Dermis microvascular lymphatic vessel endothelial cell (primary cell): Measurements from ENCODE around the gene SCG2. TPM values are rescaled to one million over a fixed set of nuclear protein-coding genes. Genes with fewer than 3 reads are reported as not detected.

ENCODE experiments used
- DNase-seq, 2 donors: peaks; one replicate each; pipeline versions ENCODE4 v3.0.0 to v3.0.0-alpha.2; 2010; ENCODE audit warnings: low read depth in 2 of 2
- total RNA-seq: library from RNA; depleted of rRNA; stranded (reverse); fragments of >200 nt; gene quantifications from 2 replicates; pipeline ENCODE4 v1.2.1, GENCODE V29; 2014

Gene SCG2
- not detected in 2 replicates for total RNA-seq

DNA sequence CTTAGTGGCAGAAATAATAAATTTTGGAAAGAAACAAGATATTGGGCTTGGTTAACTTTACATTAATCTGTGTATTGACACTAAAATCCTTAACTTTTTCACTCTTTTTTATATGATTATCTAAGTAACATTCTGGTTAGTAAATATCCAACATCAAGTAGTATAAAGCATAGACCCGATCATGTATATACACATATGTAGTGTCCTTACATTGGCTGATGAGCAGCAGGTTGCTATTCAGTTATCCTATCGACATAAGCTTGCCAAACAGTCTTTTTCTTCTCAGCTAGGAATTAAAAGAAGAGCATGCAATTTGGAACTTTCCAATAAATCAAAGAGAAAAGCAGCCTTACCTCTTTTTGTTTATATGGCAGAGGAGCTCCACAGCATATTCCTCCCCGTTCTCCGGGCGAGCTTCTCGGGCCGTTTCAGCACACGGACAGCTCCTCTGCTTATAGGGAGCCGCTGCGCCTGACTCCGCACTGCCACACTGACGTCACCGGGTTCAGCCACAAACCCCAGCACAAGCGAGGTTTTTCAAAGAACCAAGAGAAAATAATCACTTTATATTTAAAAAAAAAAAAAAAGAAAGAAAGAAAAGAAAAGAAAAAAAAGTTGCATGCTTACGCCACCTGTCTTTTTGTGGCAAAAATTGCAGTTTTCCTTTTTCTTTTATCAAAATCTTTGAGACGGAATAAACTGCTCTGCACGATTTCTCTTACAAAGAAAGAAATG lies at the start of gene SCG2:
TSS of gene SCG2 (minus strand) at position 430 of the 735 bp plus-strand sequence. CDS start 3,079 bp downstream, outside the sequence.
- DNase-seq: peak; percentile 66 to 83

- DNase-seq: no peak
Measured at GRCh38 chr2:223649554-223650533, 47.7 kb upstream of the SCG2 start.

DNA sequence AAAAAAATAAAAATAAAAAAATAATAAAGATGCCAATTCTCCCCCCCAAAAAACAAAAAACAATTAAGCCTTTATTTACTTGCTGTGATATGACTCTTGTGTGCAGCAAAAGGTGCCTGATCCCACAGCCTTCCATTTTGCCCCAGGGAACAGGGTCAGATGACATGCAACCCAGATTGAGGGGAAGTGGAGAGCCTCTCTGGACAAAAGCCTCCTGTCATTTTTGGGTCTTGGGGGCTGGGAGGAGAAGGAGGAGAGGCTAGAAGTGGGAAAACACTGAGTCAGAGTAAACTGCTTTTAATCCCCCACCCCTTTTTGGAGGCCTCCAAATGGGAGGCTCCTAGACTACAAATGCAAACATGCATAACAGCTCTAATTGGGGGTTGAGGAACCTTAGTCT lies 46.6 kb upstream of the SCG2 start:
- DNase-seq: no peak

DNA sequence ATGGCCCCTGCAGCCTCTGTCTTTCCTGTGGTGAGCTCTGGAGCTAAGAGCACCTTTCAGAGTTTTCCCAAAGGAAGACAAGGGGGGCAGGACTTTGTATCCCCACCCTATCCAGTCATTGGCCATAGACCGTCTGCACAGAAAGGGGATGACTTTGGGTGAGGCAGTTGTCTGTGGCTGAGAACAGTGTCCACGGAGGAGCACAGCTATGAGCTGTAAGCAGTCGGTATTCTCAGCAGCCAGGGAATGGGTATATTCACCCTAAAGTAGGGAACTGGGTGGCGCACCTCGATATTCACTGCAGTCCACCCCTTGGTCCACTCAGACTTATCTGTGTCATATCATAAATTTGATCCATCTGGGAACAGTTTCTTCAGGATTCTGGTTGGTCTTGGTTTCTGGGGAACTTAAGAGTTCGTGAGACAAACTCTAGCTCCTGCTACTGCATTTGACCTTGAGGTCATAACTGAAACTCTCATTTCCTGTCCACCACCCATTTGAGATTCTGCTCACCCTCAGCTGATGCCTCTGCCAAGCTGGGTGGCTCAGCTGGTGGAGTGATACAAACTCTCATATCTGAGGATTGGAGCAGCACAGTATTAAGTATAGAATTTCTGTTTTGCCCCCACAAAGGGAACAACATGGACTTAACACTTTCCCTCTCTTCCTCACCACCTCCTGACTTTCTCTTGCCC lies 45.2 kb upstream of the SCG2 start:
- DNase-seq: no peak

DNA sequence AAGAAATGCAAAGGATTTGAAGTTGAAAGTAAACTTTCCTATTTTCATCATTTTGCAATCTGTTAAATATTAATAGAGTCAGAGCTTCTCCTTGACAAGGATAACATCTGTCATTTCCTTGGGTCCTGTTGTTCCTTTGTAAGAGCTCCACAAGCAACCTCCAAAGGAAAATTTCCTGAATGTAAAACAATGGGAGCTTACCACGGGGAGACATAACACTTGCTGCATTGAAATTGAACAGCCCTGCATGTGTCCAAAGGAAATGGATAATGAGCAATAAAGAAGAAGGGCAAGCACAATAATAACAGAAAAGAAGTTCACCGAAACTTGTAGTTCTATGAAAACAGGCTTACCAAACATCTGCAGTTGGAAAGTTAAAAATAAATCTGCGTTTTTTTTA lies 42.0 kb upstream of the SCG2 start:
- DNase-seq: peak in 1 of 2 donors; percentile 22

GRCh38 chr2:223643309-223643708 lies 41.1 kb upstream of the SCG2 start:
- DNase-seq: peak in 1 of 2 donors; percentile 5

- no peak for DNase-seq
Measured at GRCh38 chr2:223642506-223642905, 40.3 kb upstream of the SCG2 start.

GRCh38 chr2:223641082-223641481 lies 38.9 kb upstream of the SCG2 start:
- DNase-seq: no peak

- DNase-seq: no peak
Measured at GRCh38 chr2:223635080-223635479, 32.9 kb upstream of the SCG2 start.

DNA sequence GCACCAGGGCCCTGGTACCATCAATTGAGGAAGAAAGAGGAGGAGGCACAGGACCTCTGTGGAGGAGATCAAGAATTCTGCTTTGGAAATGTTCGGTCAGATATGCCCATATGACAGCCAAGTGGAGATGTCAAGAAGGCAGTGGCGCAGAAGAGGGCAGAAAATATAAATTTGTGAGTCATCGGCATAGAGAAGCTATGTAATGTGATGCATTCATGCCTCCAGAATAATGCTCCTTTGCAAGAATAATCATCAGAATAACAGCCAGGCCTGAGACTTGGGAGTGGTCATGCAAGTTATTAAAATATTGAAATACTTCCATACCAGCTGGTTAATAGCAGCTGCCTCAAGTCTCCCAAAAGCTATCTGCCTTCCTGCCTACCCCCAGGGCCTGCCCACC lies 32.1 kb upstream of the SCG2 start:
- no peak for DNase-seq

DNA sequence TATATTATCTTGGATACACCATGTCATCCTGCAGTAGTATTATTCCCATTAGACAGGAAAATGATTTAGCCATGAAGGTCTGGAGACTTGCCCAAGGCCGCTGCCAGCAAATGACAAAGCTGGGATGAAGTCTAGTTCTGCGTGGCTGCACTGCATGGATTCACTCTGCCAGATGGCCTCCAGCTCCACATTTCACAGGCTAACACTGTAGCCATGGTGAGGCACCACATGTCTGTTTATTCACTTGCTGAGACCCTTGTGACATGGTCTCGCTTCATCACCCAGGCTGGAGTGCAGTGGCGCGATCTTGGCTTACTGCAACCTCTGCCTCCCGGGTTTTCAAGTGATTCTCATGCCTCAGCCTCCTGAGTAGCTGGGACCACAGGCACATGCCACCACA lies 31.5 kb upstream of the SCG2 start:
- no peak for DNase-seq

DNA sequence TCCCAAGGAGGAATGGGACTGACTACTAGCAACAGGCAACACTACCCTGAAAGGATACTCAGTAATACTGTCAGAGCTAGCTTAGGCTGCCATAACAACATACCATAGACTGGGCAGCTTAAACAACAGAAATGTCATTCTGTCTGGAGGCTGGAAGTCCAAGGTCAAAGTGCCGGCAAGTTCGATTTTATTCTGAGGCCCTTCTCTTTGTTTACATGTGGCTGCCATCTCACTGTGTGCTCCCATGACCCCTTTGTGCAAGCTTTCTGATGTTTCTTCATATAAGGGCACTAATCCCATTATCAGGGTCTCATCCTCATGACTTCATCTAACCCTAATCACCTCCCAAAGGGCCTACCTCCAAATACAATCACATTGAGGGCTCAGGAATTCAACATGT lies 30.7 kb upstream of the SCG2 start:
- no peak for DNase-seq

DNA sequence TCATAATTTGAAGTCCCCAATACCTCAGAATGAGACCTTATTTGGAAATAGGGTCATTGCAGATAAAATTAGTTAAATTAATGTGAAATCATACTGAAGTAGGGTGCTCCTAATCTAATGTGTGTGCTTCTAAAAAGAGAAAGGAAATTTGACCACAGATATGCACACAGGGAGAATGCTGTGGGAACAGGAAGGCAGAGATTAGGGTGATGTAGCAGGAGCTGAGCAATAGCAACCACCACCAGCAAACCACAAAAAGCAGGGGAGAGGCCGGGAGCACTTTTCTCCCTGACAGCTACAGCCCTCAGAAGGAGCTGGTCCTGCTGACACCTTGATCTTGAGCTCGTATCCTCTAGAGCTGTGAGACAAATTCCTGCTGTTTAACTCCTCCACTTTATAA lies 24.6 kb upstream of the SCG2 start:
- DNase-seq: no peak

GRCh38 chr2:223625652-223626051 lies 23.5 kb upstream of the SCG2 start:
- DNase-seq: no peak

GRCh38 chr2:223621901-223622300 lies 19.7 kb upstream of the SCG2 start:
- no peak for DNase-seq

DNA sequence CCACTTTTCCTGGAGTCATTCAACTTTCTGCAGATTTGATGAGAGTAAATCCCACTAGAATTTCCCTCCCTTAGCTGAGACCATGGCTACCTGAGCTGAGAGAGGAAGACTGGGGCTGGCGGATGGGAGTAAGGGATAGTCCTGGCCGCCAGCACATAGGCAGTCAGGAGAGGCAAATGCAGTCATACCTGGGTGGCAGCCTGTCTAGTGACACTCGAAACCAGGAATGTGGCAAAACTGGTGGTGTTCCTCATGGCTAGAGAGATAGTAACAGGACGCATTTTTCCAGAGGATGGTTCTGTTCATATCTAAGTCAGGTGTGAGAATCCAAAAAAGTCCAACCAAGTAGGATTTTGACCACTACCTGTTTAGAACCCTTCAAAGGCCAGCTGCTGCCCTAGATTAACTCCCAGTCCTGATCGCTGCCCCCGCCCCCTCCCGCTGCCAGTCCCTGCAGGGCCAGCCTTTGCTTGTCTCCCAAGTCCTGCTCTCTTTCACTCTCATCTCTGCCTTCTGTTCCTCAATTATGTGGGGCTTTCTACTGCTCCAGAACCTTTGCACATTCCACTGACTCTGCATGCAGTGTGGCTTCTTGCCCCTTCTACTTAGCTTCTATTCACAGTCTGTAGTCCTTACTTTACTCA lies 17.4 kb upstream of the SCG2 start:
- no peak for DNase-seq

DNA sequence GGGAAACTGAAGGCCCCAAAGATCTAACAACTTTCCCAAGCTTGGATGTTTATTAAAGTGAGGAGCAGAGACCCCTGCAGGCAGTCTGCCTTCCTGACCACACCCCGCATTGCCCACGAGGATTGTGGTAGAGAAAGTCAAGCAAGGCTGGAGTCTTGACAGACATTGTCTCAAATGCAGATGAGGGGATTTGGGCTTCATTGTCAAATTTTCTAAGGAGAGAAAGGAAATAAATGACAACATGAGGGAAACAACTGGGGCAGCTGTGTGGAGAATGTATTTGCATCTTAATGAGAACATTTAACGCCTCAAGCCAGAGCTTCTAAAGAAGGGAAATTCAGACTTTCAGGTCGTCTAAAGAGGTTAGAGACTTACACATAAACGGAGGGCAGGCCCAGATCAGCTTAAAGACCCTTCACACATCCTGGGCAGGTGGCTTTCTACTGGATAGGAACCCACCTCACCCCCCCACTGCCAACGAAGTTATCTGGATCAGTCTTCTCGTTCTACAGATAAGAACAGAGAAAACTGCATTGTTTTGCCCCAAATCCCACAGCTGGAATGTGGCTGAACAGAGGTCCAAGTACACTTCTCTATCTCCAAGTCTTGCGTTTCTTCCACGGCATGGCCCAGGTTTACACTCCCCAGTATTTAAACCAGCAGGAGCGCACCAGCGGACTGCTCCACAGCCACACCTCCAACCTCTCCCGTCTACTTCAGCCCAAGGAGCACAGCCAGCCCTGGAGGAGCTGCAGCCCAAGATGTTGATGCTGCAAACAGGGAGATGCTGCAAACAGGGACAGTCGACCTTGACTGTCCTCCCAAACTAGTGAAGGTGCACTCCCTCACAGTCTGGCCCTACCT lies 16.2 kb upstream of the SCG2 start:
- no peak for DNase-seq

- no peak for DNase-seq
Measured at GRCh38 chr2:223614534-223614933, 12.4 kb upstream of the SCG2 start.

DNA sequence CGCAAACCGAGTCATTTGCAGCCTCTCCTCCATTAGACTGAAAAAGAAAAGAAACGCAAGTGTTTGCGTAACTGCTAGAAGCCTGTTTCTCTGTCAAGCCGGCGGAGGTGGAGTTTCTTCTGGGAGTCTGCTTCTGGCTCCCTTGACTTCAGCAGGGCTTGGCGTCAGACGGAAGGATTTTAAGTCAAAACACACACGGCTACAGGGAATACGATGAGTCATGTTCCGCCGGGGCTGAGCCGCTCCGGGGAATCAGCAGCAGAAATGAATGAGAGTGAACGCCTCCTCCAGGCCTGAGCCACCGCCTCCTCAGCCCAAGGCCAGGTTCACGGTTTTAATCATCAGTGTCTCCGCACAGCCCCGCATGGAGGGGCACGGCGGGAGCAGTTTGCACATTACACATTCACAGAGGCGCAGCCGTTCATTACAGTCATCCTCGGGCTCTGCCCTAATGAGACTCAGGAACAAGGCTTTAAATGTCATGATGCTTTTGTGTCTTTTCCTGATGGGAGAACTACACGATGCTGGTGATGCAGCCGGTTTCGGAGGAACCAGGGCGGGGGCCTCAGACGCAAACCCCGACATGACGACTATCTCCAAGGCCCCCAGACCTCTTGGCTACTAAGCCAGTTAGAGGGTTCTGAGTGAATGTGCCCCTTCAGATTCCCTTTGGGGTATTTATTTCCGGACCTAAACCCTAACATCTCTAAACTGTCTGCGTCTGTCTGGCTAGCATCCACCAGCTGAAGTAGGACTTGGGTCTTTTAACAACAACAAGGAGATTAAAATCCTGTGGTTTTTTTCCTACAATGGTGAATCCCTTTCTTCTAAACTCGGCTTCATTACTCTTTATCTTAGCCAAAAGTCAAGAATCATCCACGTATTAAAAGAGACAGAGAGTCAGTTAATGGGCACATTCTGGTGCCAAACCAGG lies 11.1 kb upstream of the SCG2 start:
- peak; percentile 6 to 88 for DNase-seq
